Naive B cell (primary cell): Measurements from ENCODE around the gene CREB3. TPM values are rescaled to one million over a fixed set of nuclear protein-coding genes. Genes with fewer than 3 reads are reported as not detected.

ENCODE experiments used
- ATAC-seq, 2 donors: fragments of 150-1000 bp; cut with Tn5 transposase; 2 replicates each; pipeline ENCODE4 v1.10.0; 2021; ENCODE audit warnings: low read depth in 2 of 2, mild to moderate bottlenecking in 2 of 2, moderate library complexity in 2 of 2
- DNase-seq: peaks from one replicate; pipeline ENCODE4 v3.0.0; 2022
- H3K27ac Mint-ChIP-seq, 6 donors: one replicate each; pipeline ENCODE4 v1.8.0; 2020 to 2022; ENCODE audit warnings: mild to moderate bottlenecking in 6 of 6, mixed read lengths in 6 of 6, moderate library complexity in 5 of 6, inconsistent platforms in 2 of 6
- H3K27me3 Mint-ChIP-seq, 3 donors: one replicate each; pipeline ENCODE4 v1.8.0; 2021 to 2022; ENCODE audit warnings: mixed read lengths in 3 of 3, mild to moderate bottlenecking in 1 of 3
- H3K36me3 Mint-ChIP-seq, 2 donors: one replicate each; pipeline ENCODE4 v1.8.0; 2020 to 2022; ENCODE audit warnings: mixed read lengths in 2 of 2, inconsistent platforms in 1 of 2, mild to moderate bottlenecking in 1 of 2
- H3K4me1 Mint-ChIP-seq, 3 donors: one replicate each; pipeline ENCODE4 v1.8.0; 2020 to 2022; ENCODE audit warnings: mixed read lengths in 3 of 3, inconsistent platforms in 1 of 3, mild to moderate bottlenecking in 1 of 3, moderate library complexity in 1 of 3
- H3K4me3 Mint-ChIP-seq, 8 donors: one replicate each; pipeline ENCODE4 v1.8.0; 2020 to 2022; ENCODE audit warnings: mild to moderate bottlenecking in 8 of 8, mixed read lengths in 8 of 8, moderate library complexity in 8 of 8, inconsistent platforms in 2 of 8
- H3K9me3 Mint-ChIP-seq, 7 donors: one replicate each; pipeline ENCODE4 v1.8.0; 2020 to 2022; ENCODE audit warnings: mixed read lengths in 7 of 7, mild to moderate bottlenecking in 5 of 7, inconsistent platforms in 2 of 7, moderate library complexity in 1 of 7
- polyA plus RNA-seq, 6 donors: library from polyadenylated mRNA; unstranded; fragments of 300-500 nt; fragmentation: Illumina TruSeq; gene quantifications; one replicate each; pipeline ENCODE4 v1.2.3, GENCODE V29; 2021; ENCODE audit warnings: low read depth in 6 of 6

The CREB3 gene
- 10 to 100 TPM; 24.8 to 41.0 (median 33.2) TPM for polyA plus RNA-seq

GRCh38 chr9:35732185-35732799 lies at the start of gene CREB3, which contains the start of gene TLN1:
TSS of gene CREB3 (plus strand) at chr9:35732666. CDS start at chr9:35732773, 107 bp downstream.
TSS of gene TLN1 (minus strand) at chr9:35732195. CDS start at chr9:35725694, 6,501 bp downstream.
- H3K27ac Mint-ChIP-seq: peak within 1 kb of the TSS in 5 of 6 donors; percentile 90 to 98 (median 96)
- peak within 1 kb of the TSS in 2 of 8 donors; percentile 96 to 98 for H3K4me3 Mint-ChIP-seq
- no peaks in the 10 kb centered on the region for H3K9me3 Mint-ChIP-seq

GRCh38 chr9:35683323-35683722 lies 49.1 kb upstream of the CREB3 start:
- no peak for DNase-seq
- Mint-ChIP-seq H3K36me3 (no peaks in the 10 kb centered on the region), H3K4me1 (peaks cover 11 to 23% (median 13%) of the 10 kb centered on the region in 3 donors), H3K4me3 (no peak overlapping the region), H3K27ac (peak overlapping the region in 2 of 6 donors; percentile 58 to 67), H3K9me3 (no peaks in the 10 kb centered on the region), H3K27me3 (peaks cover 0 to 3% (median 0%) of the 10 kb centered on the region in 3 donors)
- no peak for ATAC-seq

More at GRCh38 chr9:35732185-35732799, at the start of gene CREB3, which contains the start of gene TLN1:
- ATAC-seq (peak; percentile 87), DNase-seq (peak; percentile 99)
- H3K27me3 Mint-ChIP-seq: no peaks in the 10 kb centered on the region
- H3K36me3 Mint-ChIP-seq: peaks cover 6 to 9% of the 10 kb centered on the region in 2 donors
- peaks cover 12 to 30% (median 16%) of the 10 kb centered on the region in 3 donors for H3K4me1 Mint-ChIP-seq

GRCh38 chr9:35684921-35685320 lies 47.5 kb upstream of the CREB3 start:
- Mint-ChIP-seq H3K36me3 (no peaks in the 10 kb centered on the region), H3K27ac (no peak overlapping the region), H3K4me1 (peaks cover 10 to 25% (median 15%) of the 10 kb centered on the region in 3 donors), H3K27me3 (peaks cover 0 to 3% (median 0%) of the 10 kb centered on the region in 3 donors), H3K4me3 (no peak overlapping the region), H3K9me3 (no peaks in the 10 kb centered on the region)
- ATAC-seq: no peak
- no peak for DNase-seq

- ATAC-seq (no peak), DNase-seq (no peak)
- Mint-ChIP-seq H3K27ac (no peak overlapping the region), H3K36me3 (no peaks in the 10 kb centered on the region), H3K4me1 (peaks cover 4 to 21% (median 9%) of the 10 kb centered on the region in 3 donors), H3K27me3 (peaks cover 0 to 3% (median 0%) of the 10 kb centered on the region in 3 donors), H3K4me3 (no peak overlapping the region), H3K9me3 (no peaks in the 10 kb centered on the region)
Observed at GRCh38 chr9:35685506-35685905, 47.0 kb upstream of the CREB3 start.

GRCh38 chr9:35686222-35687203 lies 46.0 kb upstream of the CREB3 start:
- H3K27me3 Mint-ChIP-seq: no peaks in the 10 kb centered on the region
- H3K9me3 Mint-ChIP-seq: no peaks in the 10 kb centered on the region
- H3K4me3 Mint-ChIP-seq: peak overlapping the region in 2 of 8 donors; percentile 12 to 62
- no peak overlapping the region for H3K27ac Mint-ChIP-seq
- DNase-seq: no peak
- no peaks in the 10 kb centered on the region for H3K36me3 Mint-ChIP-seq
- ATAC-seq: no peak
- H3K4me1 Mint-ChIP-seq: peaks cover 9 to 20% (median 12%) of the 10 kb centered on the region in 3 donors

- no peak for DNase-seq
- ATAC-seq: no peak
- H3K4me1 Mint-ChIP-seq: peaks cover 15 to 20% (median 16%) of the 10 kb centered on the region in 3 donors
- peak overlapping the region in 2 of 8 donors; percentile 8 to 23 for H3K4me3 Mint-ChIP-seq
- H3K36me3 Mint-ChIP-seq: no peaks in the 10 kb centered on the region
- peak overlapping the region in 1 of 6 donors; percentile 3 for H3K27ac Mint-ChIP-seq
- no peaks in the 10 kb centered on the region for H3K27me3 Mint-ChIP-seq
- H3K9me3 Mint-ChIP-seq: no peaks in the 10 kb centered on the region
Observed at GRCh38 chr9:35687306-35687705, 45.2 kb upstream of the CREB3 start.

GRCh38 chr9:35687972-35688557 lies 44.4 kb upstream of the CREB3 start:
- ATAC-seq (no peak), DNase-seq (no peak)
- no peaks in the 10 kb centered on the region for H3K27me3 Mint-ChIP-seq
- peak overlapping the region in 5 of 8 donors; percentile 24 to 59 (median 51) for H3K4me3 Mint-ChIP-seq
- no peaks in the 10 kb centered on the region for H3K9me3 Mint-ChIP-seq
- no peak overlapping the region for H3K27ac Mint-ChIP-seq
- no peaks in the 10 kb centered on the region for H3K36me3 Mint-ChIP-seq
- peaks cover 14 to 16% (median 15%) of the 10 kb centered on the region in 3 donors for H3K4me1 Mint-ChIP-seq

GRCh38 chr9:35688558-35689541 lies 43.6 kb upstream of the CREB3 start:
- DNase-seq (no peak), ATAC-seq (peak in 1 of 2 donors; percentile 25)
- no peaks in the 10 kb centered on the region for H3K9me3 Mint-ChIP-seq
- peaks cover 13 to 16% (median 14%) of the 10 kb centered on the region in 3 donors for H3K4me1 Mint-ChIP-seq
- H3K36me3 Mint-ChIP-seq: no peaks in the 10 kb centered on the region
- H3K27me3 Mint-ChIP-seq: no peaks in the 10 kb centered on the region
- H3K27ac Mint-ChIP-seq: no peak overlapping the region
- H3K4me3 Mint-ChIP-seq: peak overlapping the region; percentile 36 to 90 (median 66)

- no peaks in the 10 kb centered on the region for H3K9me3 Mint-ChIP-seq
- peak within 1 kb of the TSS; percentile 87 to 98 (median 93) for H3K4me3 Mint-ChIP-seq
- ATAC-seq (peak; percentile 25 to 26), DNase-seq (no peak)
- H3K4me1 Mint-ChIP-seq: peaks cover 10 to 16% (median 13%) of the 10 kb centered on the region in 3 donors
- H3K36me3 Mint-ChIP-seq: no peaks in the 10 kb centered on the region
- H3K27me3 Mint-ChIP-seq: no peaks in the 10 kb centered on the region
- H3K27ac Mint-ChIP-seq: peak within 1 kb of the TSS in 3 of 6 donors; percentile 73 to 89 (median 81)
Observed at GRCh38 chr9:35689542-35690293, 42.7 kb upstream of the CREB3 start, which contains the start of gene TPM2. TSS of gene TPM2 (minus strand) at chr9:35689925. CDS start at chr9:35689817, 108 bp downstream.

GRCh38 chr9:35690294-35690613 lies 42.2 kb upstream of the CREB3 start:
- Mint-ChIP-seq H3K4me1 (peaks cover 10 to 16% (median 13%) of the 10 kb centered on the region in 3 donors), H3K9me3 (no peaks in the 10 kb centered on the region), H3K36me3 (no peaks in the 10 kb centered on the region), H3K27me3 (no peaks in the 10 kb centered on the region), H3K4me3 (peak overlapping the region; percentile 77 to 98 (median 90)), H3K27ac (peak overlapping the region in 2 of 6 donors; percentile 73 to 81)
- ATAC-seq (peak; percentile 8 to 18), DNase-seq (no peak)

- Mint-ChIP-seq H3K27ac (peak overlapping the region in 5 of 6 donors; percentile 43 to 89 (median 60)), H3K9me3 (no peaks in the 10 kb centered on the region), H3K4me1 (peaks cover 10 to 16% (median 13%) of the 10 kb centered on the region in 3 donors), H3K36me3 (no peaks in the 10 kb centered on the region), H3K4me3 (peak overlapping the region; percentile 87 to 98 (median 93)), H3K27me3 (no peaks in the 10 kb centered on the region)
- ATAC-seq: peak; percentile 43 to 45
- DNase-seq: no peak
Observed at GRCh38 chr9:35690614-35691333, 41.7 kb upstream of the CREB3 start.
